PC-9 (cell line): Measurements from ENCODE around the gene GPR143. TPM values are rescaled to one million over a fixed set of nuclear protein-coding genes. Genes with fewer than 3 reads are reported as not detected.

Experiments used
- BruUV-seq: library from RNA; stranded (reverse); fragments of 400-500 nt; replicated peaks from 2 replicates; lab custom pipeline; 2021; lab: Mats Ljungman, UMichigan
- CTCF ChIA-PET: fragments of 300-600 bp; sonication (Branson Sonifier 250); formaldehyde crosslinking; loops from one replicate; lab custom pipeline; 2022; ENCODE audit warnings: antibody characterized with exemption; lab: Charles Lee
- POLR2A ChIA-PET: fragments of 300-600 bp; sonication (Branson Sonifier 250); formaldehyde crosslinking; loops from one replicate; lab custom pipeline; 2022; ENCODE audit warnings: antibody characterized with exemption; ENCODE audit not compliant: unreplicated experiment; lab: Charles Lee
- DNase-seq, 2 experiments: peaks; one replicate each; pipeline versions ENCODE4 v3.0.0 to v3.0.0-alpha.2; 2015 to 2022; ENCODE audit warnings: mixed read lengths in 1 of 2
- H2AFZ ChIP-seq: fragments of 200-600 bp; sonication (generic); 2 replicates; pipeline ENCODE4 v1.8.1; 2017; ENCODE audit warnings: antibody characterized with exemption
- H3F3A ChIP-seq: fragments of 200-600 bp; sonication (generic); 2 replicates; pipeline ENCODE4 v1.8.1; 2017; ENCODE audit warnings: antibody characterized with exemption, mild to moderate bottlenecking, low read depth; ENCODE audit not compliant: insufficient read depth
- H3K27ac ChIP-seq: fragments of 200-600 bp; sonication (generic); 2 replicates; pipeline ENCODE4 v1.6.1; 2016; ENCODE audit warnings: mixed run types
- H3K27me3 ChIP-seq: fragments of 200-600 bp; sonication (generic); 2 replicates; pipeline ENCODE4 v1.6.1; 2016; ENCODE audit warnings: low read depth, mixed run types; ENCODE audit not compliant: insufficient read depth
- H3K36me3 ChIP-seq: fragments of 200-600 bp; sonication (generic); 2 replicates; pipeline ENCODE4 v1.6.1; 2016; ENCODE audit warnings: low read depth, mixed run types
- H3K4me1 ChIP-seq: fragments of 200-600 bp; sonication (generic); replicated peaks from 2 replicates; pipeline ENCODE4 v1.6.1; 2016; ENCODE audit warnings: mixed run types; ENCODE audit not compliant: insufficient read depth
- H3K4me2 ChIP-seq: fragments of 200-600 bp; sonication (generic); 2 replicates; pipeline ENCODE4 v1.6.1; 2017; ENCODE audit warnings: mixed run types
- H3K4me3 ChIP-seq: fragments of 200-600 bp; sonication (generic); 2 replicates; pipeline ENCODE4 v1.6.1; 2016; ENCODE audit warnings: mixed run types
- H3K79me2 ChIP-seq: fragments of 200-600 bp; sonication (generic); 2 replicates; pipeline ENCODE4 v1.6.1; 2017; ENCODE audit warnings: low read depth, mixed run types
- H3K9me2 ChIP-seq: fragments of 200-600 bp; sonication (generic); 2 replicates; pipeline ENCODE4 v1.8.1; 2017; ENCODE audit warnings: mild to moderate bottlenecking; ENCODE audit not compliant: insufficient read depth
- H3K9me3 ChIP-seq: fragments of 200-600 bp; sonication (generic); 2 replicates; pipeline ENCODE4 v1.8.1; 2016; ENCODE audit warnings: low read depth; ENCODE audit not compliant: insufficient read depth
- H4K20me1 ChIP-seq: fragments of 200-600 bp; sonication (generic); 2 replicates; pipeline ENCODE4 v1.8.1; 2017; ENCODE audit not compliant: insufficient read depth
- EZH2 ChIP-seq: fragments of 200-600 bp; sonication (generic); IDR thresholded peaks from 2 replicates; pipeline ENCODE4 v1.8.0; 2017; ENCODE audit warnings: antibody characterized with exemption, low read depth
- intact Hi-C: fragments of 100-400 bp; cut with micrococcal nuclease; formaldehyde crosslinking; loops from one replicate; pipeline ENCODE4 v1.10.0; 2022; ENCODE audit not compliant: unreplicated experiment
- total RNA-seq: library from RNA; stranded (reverse); gene quantifications from 2 replicates; pipeline ENCODE4 v1.2.3, GENCODE V29; 2021
- TF ChIP-seq, protein P1 (sequence below): fragments of 200-600 bp; sonication (generic); conservative IDR thresholded peaks from 2 replicates; pipeline ENCODE4 v1.6.1; 2017; ENCODE audit warnings: mixed run types, antibody characterized with exemption, mild to moderate bottlenecking, moderate library complexity

GPR143 gene
- total RNA-seq, 1 experiment from 2014 or later: not detected

DNA sequence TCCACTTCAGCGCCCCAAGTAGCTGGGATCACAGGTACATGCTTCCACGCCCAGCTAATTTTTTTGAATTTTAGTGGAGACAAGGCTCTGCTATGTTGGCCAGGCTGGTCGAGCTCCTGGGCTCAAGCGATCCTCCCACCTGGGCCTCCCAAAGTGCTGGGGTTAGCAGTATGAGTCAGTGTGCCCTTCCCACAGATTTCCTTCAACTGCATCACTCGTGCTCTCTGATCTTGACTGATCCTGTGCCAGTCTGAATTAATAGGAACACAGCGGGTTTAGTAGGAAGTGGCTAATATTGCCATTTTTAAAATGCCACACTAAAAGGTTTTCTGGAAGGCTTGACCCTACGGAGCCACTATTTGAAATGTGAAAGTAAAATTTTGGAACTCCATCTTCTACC lies 16.3 kb upstream of the GPR143 start:
- intact Hi-C loops: no loop called here
- Histone ChIP-seq H3K4me3 (no peak overlapping the region), H3K27ac (no peak overlapping the region), H3K9me2 (no peaks in the 10 kb centered on the region), H3K79me2 (no peaks in the 10 kb centered on the region), H3K27me3 (no peaks in the 10 kb centered on the region), H3K4me2 (0 out of 2 replicates have a peak overlapping the region, but pooled peaks have one; percentile 4), H3K4me1 (no peaks in the 10 kb centered on the region), H4K20me1 (no peaks in the 10 kb centered on the region), H3F3A (no peaks in the 10 kb centered on the region), H2AFZ (no peak overlapping the region), H3K9me3 (no peaks in the 10 kb centered on the region), H3K36me3 (no peaks in the 10 kb centered on the region)
- ChIA-PET POLR2A (no interaction called here), CTCF (no interaction called here)
- TF ChIP-seq, protein P1, sequence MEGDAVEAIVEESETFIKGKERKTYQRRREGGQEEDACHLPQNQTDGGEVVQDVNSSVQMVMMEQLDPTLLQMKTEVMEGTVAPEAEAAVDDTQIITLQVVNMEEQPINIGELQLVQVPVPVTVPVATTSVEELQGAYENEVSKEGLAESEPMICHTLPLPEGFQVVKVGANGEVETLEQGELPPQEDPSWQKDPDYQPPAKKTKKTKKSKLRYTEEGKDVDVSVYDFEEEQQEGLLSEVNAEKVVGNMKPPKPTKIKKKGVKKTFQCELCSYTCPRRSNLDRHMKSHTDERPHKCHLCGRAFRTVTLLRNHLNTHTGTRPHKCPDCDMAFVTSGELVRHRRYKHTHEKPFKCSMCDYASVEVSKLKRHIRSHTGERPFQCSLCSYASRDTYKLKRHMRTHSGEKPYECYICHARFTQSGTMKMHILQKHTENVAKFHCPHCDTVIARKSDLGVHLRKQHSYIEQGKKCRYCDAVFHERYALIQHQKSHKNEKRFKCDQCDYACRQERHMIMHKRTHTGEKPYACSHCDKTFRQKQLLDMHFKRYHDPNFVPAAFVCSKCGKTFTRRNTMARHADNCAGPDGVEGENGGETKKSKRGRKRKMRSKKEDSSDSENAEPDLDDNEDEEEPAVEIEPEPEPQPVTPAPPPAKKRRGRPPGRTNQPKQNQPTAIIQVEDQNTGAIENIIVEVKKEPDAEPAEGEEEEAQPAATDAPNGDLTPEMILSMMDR: no peak
- TF ChIP-seq EZH2: no peak
- no TSS peak for BruUV-seq
- no peak for DNase-seq

- H3K27me3 ChIP-seq: peaks cover 26% of the 10 kb centered on the region; the same call in 1 of the 2 replicates
- H3K4me2 ChIP-seq: no peak overlapping the region
- no peak overlapping the region for H3K27ac ChIP-seq
- ChIA-PET POLR2A (no interaction called here), CTCF (no interaction called here)
- no TSS peak for BruUV-seq
- no peaks in the 10 kb centered on the region for H3K4me1 ChIP-seq
- H3K36me3 ChIP-seq: no peaks in the 10 kb centered on the region
- H3K4me3 ChIP-seq: no peak overlapping the region
- no peaks in the 10 kb centered on the region for H3F3A ChIP-seq
- no peaks in the 10 kb centered on the region for H3K79me2 ChIP-seq
- intact Hi-C loops: no loop called here
- no peaks in the 10 kb centered on the region for H3K9me2 ChIP-seq
- no peaks in the 10 kb centered on the region for H4K20me1 ChIP-seq
- no peaks in the 10 kb centered on the region for H3K9me3 ChIP-seq
- no peak overlapping the region for H2AFZ ChIP-seq
- no peak for DNase-seq
- TF ChIP-seq, protein P1: no peak
- TF ChIP-seq EZH2: no peak
Measured at GRCh38 chrX:9775930-9776329, 10.3 kb upstream of the GPR143 start.

- Histone ChIP-seq H3K4me3 (no peak overlapping the region), H3K27ac (no peak overlapping the region), H3K4me1 (no peaks in the 10 kb centered on the region), H4K20me1 (no peaks in the 10 kb centered on the region), H2AFZ (no peak overlapping the region), H3K4me2 (no peak overlapping the region), H3K79me2 (no peaks in the 10 kb centered on the region), H3K9me2 (no peaks in the 10 kb centered on the region), H3K36me3 (no peaks in the 10 kb centered on the region), H3K27me3 (peaks cover 26% of the 10 kb centered on the region; the same call in 1 of the 2 replicates), H3F3A (no peaks in the 10 kb centered on the region), H3K9me3 (no peaks in the 10 kb centered on the region)
- ChIA-PET CTCF (no interaction called here), POLR2A (no interaction called here)
- no TSS peak for BruUV-seq
- DNase-seq: no peak
- intact Hi-C loops: no loop called here
- no peak for TF ChIP-seq EZH2
- TF ChIP-seq, protein P1: no peak
Measured at GRCh38 chrX:9772943-9773342, 7.3 kb upstream of the GPR143 start.
